ENCODE measurements around the gene SEC22B. TPM values are rescaled to one million over a fixed set of nuclear protein-coding genes. Genes with fewer than 3 reads are reported as not detected.
A peak's percentile ranks its signal among the peaks of the same experiment; 100 is the strongest.

Gene SEC22B
- total and polyA plus RNA-seq, 2 of the 13 experiments (the other 11 are each of a cell fraction or from before 2014, with no cell fraction given) = 14.2 to 29.1 TPM

- no peak for TF ChIP-seq TFE3 (CRISPR knock-in tag; IDR thresholded peaks at IDR 0.05)
- no peak for TF ChIP-seq ZNF441 (CRISPR knock-in tag; IDR thresholded peaks at IDR 0.05; ENCODE audit: borderline replicate concordance)
- TF ChIP-seq KAT2B (IDR thresholded peaks at IDR 0.05; ENCODE audit: borderline replicate concordance, low read depth, low read length) = no peak
- peak; percentile 38; the same call in 1 of the 2 replicates for TF ChIP-seq NFYC (CRISPR knock-in tag; IDR thresholded peaks at IDR 0.05)
- TF ChIP-seq ERF (CRISPR knock-in tag; IDR thresholded peaks at IDR 0.05) = peak; percentile 81
- TF ChIP-seq NBN (conservative IDR thresholded peaks at IDR 0.05) = no peak
- peak; percentile 20; the same call in 1 of the 2 replicates for TF ChIP-seq BORCS8-MEF2B (CRISPR knock-in tag; IDR thresholded peaks at IDR 0.05)
- TF ChIP-seq ZNF317 (CRISPR knock-in tag; IDR thresholded peaks at IDR 0.05) = no peak
- peak; percentile 97 for TF ChIP-seq IRF2 (CRISPR knock-in tag; IDR thresholded peaks at IDR 0.05)
- TF ChIP-seq ETV6 (CRISPR knock-in tag; conservative IDR thresholded peaks at IDR 0.05) = peak; percentile 83
- TF ChIP-seq KLF11 (CRISPR knock-in tag; IDR thresholded peaks at IDR 0.05) = peak; percentile 88
- no peak for TF ChIP-seq CREBL2 (CRISPR knock-in tag; IDR thresholded peaks at IDR 0.05; ENCODE audit: borderline replicate concordance)
- no peak for TF ChIP-seq ZNF850 (CRISPR knock-in tag; conservative IDR thresholded peaks at IDR 0.05)
- TF ChIP-seq ETS1 (CRISPR knock-in tag; IDR thresholded peaks at IDR 0.05) = no peak
- peak; percentile 50; the same call in 1 of the 2 replicates for TF ChIP-seq ZNF34 (CRISPR knock-in tag; IDR thresholded peaks at IDR 0.05; ENCODE audit: borderline replicate concordance)
- peak; percentile 28 for TF ChIP-seq MED8 (CRISPR knock-in tag; IDR thresholded peaks at IDR 0.05; ENCODE audit: insufficient replicate concordance)
- TF ChIP-seq ZNF101 (CRISPR knock-in tag; IDR thresholded peaks at IDR 0.05; ENCODE audit: borderline replicate concordance, low read depth) = 0 out of 2 replicates have a peak, but pooled peaks have one; percentile 77
- no peak for TF ChIP-seq FLYWCH1 (CRISPR knock-in tag; IDR thresholded peaks at IDR 0.05)
- TF ChIP-seq MTERF4 (CRISPR knock-in tag; IDR thresholded peaks at IDR 0.05) = peak; percentile 82; the same call in 1 of the 2 replicates
- peak; percentile 80; the same call in 1 of the 2 replicates for TF ChIP-seq STAT6 (CRISPR knock-in tag; IDR thresholded peaks at IDR 0.05; ENCODE audit: borderline replicate concordance)
- TF ChIP-seq ZNF564 (CRISPR knock-in tag; IDR thresholded peaks at IDR 0.05) = no peak
- TF ChIP-seq ONECUT2 (CRISPR knock-in tag; IDR thresholded peaks at IDR 0.05) = no peak; the same call in 1 of the 2 replicates
- TF ChIP-seq ZMYM4 (CRISPR knock-in tag; IDR thresholded peaks at IDR 0.05) = peak; percentile 99
- TF ChIP-seq ELF3 (CRISPR knock-in tag; IDR thresholded peaks at IDR 0.05) = peak; percentile 77
- TF ChIP-seq ZNF12 (CRISPR knock-in tag; IDR thresholded peaks at IDR 0.05) = peak; percentile 48; the same call in 1 of the 2 replicates
Observed at GRCh38 chr1:120176092-120176855, at the start of gene SEC22B (continued).
